NT2/D1 (cell line): Measurements from ENCODE around the gene CEP131.
A peak's percentile ranks its signal among the peaks of the same experiment; 100 is the strongest.

ENCODE experiments used
- DNase-seq: peaks from one replicate; pipeline ENCODE4 v3.0.0-alpha.2; 2011; ENCODE audit warnings: low read depth, low spot score
- H3K27me3 ChIP-seq: 2 replicates; pipeline ENCODE4 v1.6.0; 2011; ENCODE audit warnings: mild to moderate bottlenecking; ENCODE audit not compliant: insufficient read length, insufficient read depth
- H3K36me3 ChIP-seq: 2 replicates; pipeline ENCODE4 v1.6.1; 2011; ENCODE audit warnings: mild to moderate bottlenecking, low read length, mixed read lengths; ENCODE audit not compliant: insufficient read depth, insufficient read length
- H3K4me1 ChIP-seq: 2 replicates; pipeline ENCODE4 v1.5.1; 2011; ENCODE audit not compliant: insufficient read depth, insufficient read length
- H3K4me3 ChIP-seq: 2 replicates; pipeline ENCODE4 v1.5.1; 2011; ENCODE audit warnings: low read depth; ENCODE audit not compliant: insufficient read length
- H3K9ac ChIP-seq: 2 replicates; pipeline ENCODE4 v1.6.0; 2011; ENCODE audit warnings: low read depth; ENCODE audit not compliant: insufficient read length
- H3K9me3 ChIP-seq: 2 replicates; pipeline ENCODE4 v1.5.1; 2011; ENCODE audit warnings: mild to moderate bottlenecking, low read length; ENCODE audit not compliant: insufficient read depth
- SUZ12 ChIP-seq: IDR thresholded peaks from 2 replicates; pipeline ENCODE4 v1.6.1; 2011; ENCODE audit not compliant: insufficient read length, insufficient read depth; ENCODE audit errors: extremely low read depth
- YY1 ChIP-seq: IDR thresholded peaks from 2 replicates; pipeline ENCODE4 v1.6.1; 2011; ENCODE audit not compliant: insufficient read length, insufficient read depth
- ZNF274 ChIP-seq: IDR thresholded peaks from 2 replicates; pipeline ENCODE4 v1.6.1; 2011; ENCODE audit warnings: mild to moderate bottlenecking, low read depth, low read length

The CEP131 gene

GRCh38 chr17:81207610-81208581 is 14.9 kb downstream of the CEP131 start:
- Histone ChIP-seq H3K9ac (no peak overlapping the region), H3K4me1 (peaks cover 11% of the 10 kb centered on the region), H3K4me3 (no peak overlapping the region), H3K36me3 (peaks cover 37% of the 10 kb centered on the region), H3K27me3 (no peaks in the 10 kb centered on the region), H3K9me3 (no peaks in the 10 kb centered on the region)
- no peak for DNase-seq
- no peak for TF ChIP-seq SUZ12
- TF ChIP-seq YY1 = no peak
- no peak for TF ChIP-seq ZNF274

- Histone ChIP-seq H3K4me1 (peaks cover 11% of the 10 kb centered on the region), H3K9ac (no peak overlapping the region), H3K27me3 (no peaks in the 10 kb centered on the region), H3K36me3 (peaks cover 35% of the 10 kb centered on the region), H3K9me3 (no peaks in the 10 kb centered on the region), H3K4me3 (no peak overlapping the region)
- no peak for TF ChIP-seq SUZ12
- TF ChIP-seq YY1 = no peak
- no peak for TF ChIP-seq ZNF274
- no peak for DNase-seq
Observed at GRCh38 chr17:81206657-81207056, 16.1 kb downstream of the CEP131 start.

GRCh38 chr17:81206166-81206565 is 16.6 kb downstream of the CEP131 start:
- Histone ChIP-seq H3K4me1 (peaks cover 11% of the 10 kb centered on the region), H3K4me3 (no peak overlapping the region), H3K36me3 (peaks cover 35% of the 10 kb centered on the region), H3K9ac (no peak overlapping the region), H3K9me3 (no peaks in the 10 kb centered on the region), H3K27me3 (no peaks in the 10 kb centered on the region)
- no peak for DNase-seq
- no peak for TF ChIP-seq SUZ12
- TF ChIP-seq ZNF274 = no peak
- TF ChIP-seq YY1 = no peak

- TF ChIP-seq ZNF274 (no peak), YY1 (no peak), SUZ12 (no peak)
- Histone ChIP-seq H3K4me1 (peaks cover 14% of the 10 kb centered on the region), H3K9ac (no peak overlapping the region), H3K9me3 (no peaks in the 10 kb centered on the region), H3K27me3 (no peaks in the 10 kb centered on the region), H3K4me3 (no peak overlapping the region), H3K36me3 (peaks cover 40% of the 10 kb centered on the region)
- DNase-seq = no peak
Observed at GRCh38 chr17:81204578-81204977, 18.2 kb downstream of the CEP131 start.

GRCh38 chr17:81203136-81203535 is 19.6 kb downstream of the CEP131 start:
- H3K36me3 ChIP-seq = peaks cover 48% of the 10 kb centered on the region
- H3K9ac ChIP-seq = peak overlapping the region; percentile 10
- no peaks in the 10 kb centered on the region for H3K27me3 ChIP-seq
- H3K4me3 ChIP-seq = no peak overlapping the region
- TF ChIP-seq SUZ12 (no peak), YY1 (no peak), ZNF274 (no peak)
- peaks cover 14% of the 10 kb centered on the region for H3K4me1 ChIP-seq
- no peak for DNase-seq
- H3K9me3 ChIP-seq = no peaks in the 10 kb centered on the region

GRCh38 chr17:81202318-81202717 is 20.4 kb downstream of the CEP131 start:
- Histone ChIP-seq H3K4me1 (peaks cover 11% of the 10 kb centered on the region), H3K36me3 (peaks cover 50% of the 10 kb centered on the region), H3K27me3 (no peaks in the 10 kb centered on the region), H3K9ac (no peak overlapping the region), H3K4me3 (no peak overlapping the region), H3K9me3 (no peaks in the 10 kb centered on the region)
- TF ChIP-seq ZNF274 (no peak), YY1 (no peak), SUZ12 (no peak)
- no peak for DNase-seq

GRCh38 chr17:81200695-81201580 is 21.8 kb downstream of the CEP131 start:
- peaks cover 11% of the 10 kb centered on the region for H3K4me1 ChIP-seq
- no peaks in the 10 kb centered on the region for H3K27me3 ChIP-seq
- TF ChIP-seq YY1 (no peak), SUZ12 (no peak), ZNF274 (no peak)
- peak; percentile 28 for DNase-seq
- no peak overlapping the region for H3K4me3 ChIP-seq
- peak overlapping the region; percentile 15 for H3K9ac ChIP-seq
- H3K36me3 ChIP-seq = peaks cover 52% of the 10 kb centered on the region
- H3K9me3 ChIP-seq = no peaks in the 10 kb centered on the region
